K562 (cell line): ENCODE data around the gene CFL1. TPM values are rescaled to one million over a fixed set of nuclear protein-coding genes. Genes with fewer than 3 reads are reported as not detected.

ENCODE experiments used
- ATAC-seq: fragments of 200-7000 bp; cut with Tn5 transposase; 3 replicates; pipeline ENCODE4 v1.9.1; 2020; ENCODE audit warnings: moderate library complexity
- BruUV-seq: library from RNA; stranded (reverse); fragments of 400-500 nt; replicated peaks from 2 replicates; lab custom pipeline; 2021; lab: Mats Ljungman, UMichigan
- CTCF ChIA-PET: fragments of 300-600 bp; formaldehyde crosslinking; extraction: SDS; loops from one replicate; lab custom pipeline; 2021; ENCODE audit warnings: low intra/inter-chr PET ratio; lab: Yijun Ruan, JAX
- POLR2A ChIA-PET: fragments of 300-600, 350-650 bp; sonication (Branson Sonifier 250); formaldehyde crosslinking; extraction: SDS; loops from one replicate; lab custom pipeline; 2021; ENCODE audit warnings: antibody characterized with exemption, inconsistent platforms; lab: Yijun Ruan, JAX
- DNase-seq, 4 experiments: peaks; one replicate each; pipeline versions ENCODE4 v3.0.0 to v3.0.0-alpha.2; 2011 to 2018; ENCODE audit warnings: low spot score in 3 of 4, mixed read lengths in 3 of 4; ENCODE audit errors: extremely low read depth in 1 of 4
- FAIRE-seq: peaks from 2 replicates; lab custom pipeline; 2011; peaks lifted over from hg19 to GRCh38; lab: Jason Lieb, UNC
- H2AFZ ChIP-seq: 2 replicates; pipeline ENCODE4 v1.6.0; 2011; ENCODE audit warnings: low read depth, low read length, control low read depth, inconsistent platforms
- H3K27ac ChIP-seq: fragments of 200-600 bp; 3 replicates; pipeline ENCODE4 v1.8.0; 2011; ENCODE audit warnings: low read depth, mild to moderate bottlenecking, control low read depth, inconsistent platforms, low read length, moderate library complexity, mixed read lengths; ENCODE audit errors: extremely low read depth
- H3K27me3 ChIP-seq, 2 experiments: fragments of 300-600 bp in 1 of 2; 2 replicates in 1 of 2; 3 replicates in 1 of 2; pipeline versions ENCODE4 v1.6.0 to v1.8.0; 2011; ENCODE audit warnings: inconsistent platforms in 2 of 2, low read length in 2 of 2, mild to moderate bottlenecking in 1 of 2, mixed read lengths in 1 of 2, moderate library complexity in 1 of 2; ENCODE audit not compliant: control insufficient read depth in 2 of 2, insufficient read depth in 2 of 2
- H3K36me3 ChIP-seq: fragments of 300-600 bp; 3 replicates; pipeline ENCODE4 v1.8.0; 2011; ENCODE audit warnings: mild to moderate bottlenecking, low read length, inconsistent platforms; ENCODE audit not compliant: control insufficient read depth, insufficient read depth
- H3K4me1 ChIP-seq, 2 experiments: fragments of 200-600 bp in 1 of 2; replicated peaks in 1 of 2; 2 replicates in 1 of 2; 3 replicates in 1 of 2; pipeline versions ENCODE4 v1.5.1 to v1.8.0; 2011; ENCODE audit warnings: inconsistent platforms in 2 of 2, low read length in 2 of 2, mild to moderate bottlenecking in 1 of 2, mixed read lengths in 1 of 2, moderate library complexity in 1 of 2; ENCODE audit not compliant: control insufficient read depth in 2 of 2, insufficient read depth in 2 of 2
- H3K4me2 ChIP-seq: 2 replicates; pipeline ENCODE4 v1.6.1; 2011; ENCODE audit warnings: low read length, control low read depth, inconsistent platforms, mixed read lengths; ENCODE audit not compliant: insufficient read depth
- H3K4me3 ChIP-seq: fragments of 200-600 bp; sonication (generic), shearing (Covaris generic); 2 replicates; pipeline ENCODE4 v1.5.1; 2016; ENCODE audit warnings: control low read depth, inconsistent platforms
- H3K79me2 ChIP-seq: fragments of 200-600 bp; 3 replicates; pipeline ENCODE4 v1.8.0; 2011; ENCODE audit warnings: low read length, inconsistent platforms; ENCODE audit not compliant: control insufficient read depth, insufficient read depth
- H3K9ac ChIP-seq, 2 experiments: 2 replicates each; pipeline versions ENCODE4 v1.6.0 to v1.6.1; 2011; ENCODE audit warnings: low read depth in 2 of 2, low read length in 2 of 2, control low read depth in 1 of 2, inconsistent platforms in 1 of 2, mild to moderate bottlenecking in 1 of 2, mixed read lengths in 1 of 2; ENCODE audit not compliant: insufficient read depth in 1 of 2
- H3K9me1 ChIP-seq: one replicate; pipeline ENCODE4 v1.6.0; 2011; ENCODE audit warnings: inconsistent platforms, mild to moderate bottlenecking, low read length, moderate library complexity; ENCODE audit not compliant: control insufficient read depth, insufficient read depth
- H3K9me3 ChIP-seq: replicated peaks from 2 replicates; pipeline ENCODE4 v1.5.1; 2011; ENCODE audit warnings: low read depth, low read length, inconsistent platforms; ENCODE audit not compliant: control insufficient read depth, insufficient read depth
- H4K20me1 ChIP-seq: replicated peaks from 2 replicates; pipeline ENCODE4 v1.6.1; 2011; ENCODE audit warnings: low read length, inconsistent platforms, mixed read lengths; ENCODE audit not compliant: control insufficient read depth, insufficient read depth
- BRD4 ChIP-seq: fragments of 200-600 bp; sonication (generic); IDR thresholded peaks from 2 replicates; pipeline ENCODE4 v1.6.1; 2017; ENCODE audit warnings: inconsistent platforms
- CTCF ChIP-seq, 3 experiments: IDR thresholded peaks in 2 of 3; conservative IDR thresholded peaks in 1 of 3; 2 replicates each; pipeline ENCODE4 v1.5.1; 2011 to 2012; ENCODE audit warnings: low read length in 3 of 3, mild to moderate bottlenecking in 3 of 3, control low read depth in 2 of 3, improper control_type of control experiment in 1 of 3, inconsistent platforms in 1 of 3, low read depth in 1 of 3, mixed read lengths in 1 of 3, moderate library complexity in 1 of 3; ENCODE audit not compliant: insufficient read depth in 2 of 3
- E2F1 ChIP-seq: sonication (generic); formaldehyde crosslinking; IDR thresholded peaks from 2 replicates; pipeline ENCODE4 v1.8.1; 2023; ENCODE audit warnings: mild to moderate bottlenecking, missing genetic modification reagents, moderate library complexity
- GATAD2B ChIP-seq: fragments of 450-650 bp; IDR thresholded peaks from 2 replicates; pipeline ENCODE4 v1.6.1; 2017; ENCODE audit warnings: mild to moderate bottlenecking, borderline replicate concordance
- HDAC3 ChIP-seq: fragments of 450-650 bp; IDR thresholded peaks from 2 replicates; pipeline ENCODE4 v1.6.1; 2018; ENCODE audit warnings: borderline replicate concordance, mild to moderate bottlenecking, moderate library complexity; ENCODE audit not compliant: partially characterized antibody
- LCOR ChIP-seq: sonication (generic); formaldehyde crosslinking; IDR thresholded peaks from 2 replicates; pipeline ENCODE4 v1.8.0; 2022; ENCODE audit warnings: mild to moderate bottlenecking, missing genetic modification reagents
- SP2 ChIP-seq: IDR thresholded peaks from 2 replicates; pipeline ENCODE4 v1.6.1; 2011; ENCODE audit warnings: mild to moderate bottlenecking, low read depth, low read length, moderate library complexity; ENCODE audit not compliant: poor library complexity, severe bottlenecking; ENCODE audit errors: extremely low read depth
- WGBS: fragments of 100-300 bp; shearing (Covaris generic); methylation state at CpG from one replicate; pipeline ENCODE4 v1.1.6; 2016; ENCODE audit warnings: low coverage, mixed read lengths; ENCODE audit not compliant: insufficient coverage; ENCODE audit errors: missing lambda C conversion rate; 5-methylcytosine and 5-hydroxymethylcytosine counted together
- in situ Hi-C: fragments of 300-500 bp; cut with MboI; formaldehyde crosslinking; loops from 4 replicates; pipeline ENCODE4 v1.15.0; 2018; ENCODE audit warnings: inconsistent platforms, mixed read lengths
- intact Hi-C: fragments of 100-400 bp; cut with micrococcal nuclease; formaldehyde crosslinking; loops from 2 replicates; pipeline ENCODE4 v1.14.2; 2022
- polyA plus RNA-seq, 8 experiments: library from polyadenylated mRNA; depleted of rRNA in 4 of 8; stranded (reverse) in 5 of 8; unstranded in 3 of 8; fragments of >200 nt; fragmentation: Nextera tagmentation in 2 of 8; fragmentation: Illumina TruSeq in 1 of 8; extraction: Ambion mirVana in 2 of 8; extraction: Trizol in 1 of 8; gene quantifications; 2 replicates each; pipeline versions ENCODE4 v1.2.1 to v1.2.3, GENCODE V29; 2011 to 2014; ENCODE audit warnings: inconsistent platforms in 1 of 8, missing spikeins in 1 of 8
- total RNA-seq, 7 experiments: library from RNA; depleted of rRNA in 6 of 7; stranded (reverse); fragments of >200 nt in 6 of 7; fragmentation: Illumina TruSeq in 2 of 7; extraction: Trizol in 2 of 7; gene quantifications; 2 replicates each; pipeline versions ENCODE4 v1.2.1 to v1.2.3, GENCODE V29; 2011 to 2021; ENCODE audit warnings: low replicate concordance in 1 of 7
- TF ChIP-seq, protein P1 (sequence below): sonication (generic); formaldehyde crosslinking; IDR thresholded peaks from 2 replicates; pipeline ENCODE4 v1.8.0; 2022; ENCODE audit warnings: mild to moderate bottlenecking, missing genetic modification reagents
- TF ChIP-seq, protein P2 (sequence below), 2 experiments: fragments of 450-650 bp in 1 of 2; IDR thresholded peaks; 2 replicates each; pipeline ENCODE4 v1.6.1; 2011 to 2017; ENCODE audit warnings: low read depth in 2 of 2, antibody characterized with exemption in 1 of 2, borderline replicate concordance in 1 of 2, low read length in 1 of 2, mild to moderate bottlenecking in 1 of 2, mixed read lengths in 1 of 2; ENCODE audit not compliant: control insufficient read depth in 1 of 2

The CFL1 gene
- total and polyA plus RNA-seq, 9 of the 15 experiments (the other 6 are each of a cell fraction or from before 2014, with no cell fraction given), result 105 to 1,101 (median 859) TPM

- Histone ChIP-seq H2AFZ (peak within 1 kb of the TSS; percentile 69), H3K79me2 (peaks cover 51% of the 10 kb centered on the region), H3K9me1 (peaks cover 9% of the 10 kb centered on the region), H3K4me2 (peak within 1 kb of the TSS; percentile 95), H3K27ac (peak within 1 kb of the TSS; percentile 96), H3K9ac (peak within 1 kb of the TSS; percentile 99 to 100), H3K36me3 (peaks cover 57% of the 10 kb centered on the region), H4K20me1 (peaks cover 19% of the 10 kb centered on the region), H3K9me3 (no peaks in the 10 kb centered on the region), H3K4me1 (peaks cover 14 to 76% of the 10 kb centered on the region in 2 experiments), H3K27me3 (no peaks in the 10 kb centered on the region; a peak in 1 of 5 replicates), H3K4me3 (peak within 1 kb of the TSS; percentile 95)
- ChIA-PET POLR2A (interaction anchor here (0.6 to 5.6 kb wide), 31 partner anchors 8 to 787 kb away, joined by 3 to 151 read pairs (median 4); partner anchors contain the start of genes AP5B1, BANF1, CCDC85B and EIF1AD), CTCF (interaction anchor here (0.7 to 0.9 kb wide), 2 partner anchors 25 to 28 kb away, joined by 3 to 4 read pairs; partner anchors contain the start of gene FIBP)
- under 1% methylated on average over 72 of the region's 78 CpGs for WGBS
- in situ Hi-C loops (no loop called here), intact Hi-C loops (loop anchor here (1.0 kb wide), 1 partner anchor 28 kb away; the partner anchor contains the start of gene FIBP)
- ATAC-seq (peak; percentile 68), DNase-seq (peak; percentile 84 to 99 (median 90)), FAIRE-seq (peak; percentile 94)
- TSS peak; percentile 42 for BruUV-seq
- TF ChIP-seq, protein P1, sequence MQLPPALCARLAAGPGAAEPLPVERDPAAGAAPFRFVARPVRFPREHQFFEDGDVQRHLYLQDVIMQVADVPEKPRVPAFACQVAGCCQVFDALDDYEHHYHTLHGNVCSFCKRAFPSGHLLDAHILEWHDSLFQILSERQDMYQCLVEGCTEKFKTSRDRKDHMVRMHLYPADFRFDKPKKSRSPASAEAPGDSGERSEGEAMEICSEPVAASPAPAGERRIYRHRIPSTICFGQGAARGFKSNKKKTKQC (CRISPR knock-in tag), result peak; percentile 54; the same call in 1 of the 2 replicates
- TF ChIP-seq HDAC3, result peak; percentile 13
- peak; percentile 11; the same call in 1 of the 2 replicates for TF ChIP-seq GATAD2B
- TF ChIP-seq SP2, result peak; percentile 79
- TF ChIP-seq, protein P2, sequence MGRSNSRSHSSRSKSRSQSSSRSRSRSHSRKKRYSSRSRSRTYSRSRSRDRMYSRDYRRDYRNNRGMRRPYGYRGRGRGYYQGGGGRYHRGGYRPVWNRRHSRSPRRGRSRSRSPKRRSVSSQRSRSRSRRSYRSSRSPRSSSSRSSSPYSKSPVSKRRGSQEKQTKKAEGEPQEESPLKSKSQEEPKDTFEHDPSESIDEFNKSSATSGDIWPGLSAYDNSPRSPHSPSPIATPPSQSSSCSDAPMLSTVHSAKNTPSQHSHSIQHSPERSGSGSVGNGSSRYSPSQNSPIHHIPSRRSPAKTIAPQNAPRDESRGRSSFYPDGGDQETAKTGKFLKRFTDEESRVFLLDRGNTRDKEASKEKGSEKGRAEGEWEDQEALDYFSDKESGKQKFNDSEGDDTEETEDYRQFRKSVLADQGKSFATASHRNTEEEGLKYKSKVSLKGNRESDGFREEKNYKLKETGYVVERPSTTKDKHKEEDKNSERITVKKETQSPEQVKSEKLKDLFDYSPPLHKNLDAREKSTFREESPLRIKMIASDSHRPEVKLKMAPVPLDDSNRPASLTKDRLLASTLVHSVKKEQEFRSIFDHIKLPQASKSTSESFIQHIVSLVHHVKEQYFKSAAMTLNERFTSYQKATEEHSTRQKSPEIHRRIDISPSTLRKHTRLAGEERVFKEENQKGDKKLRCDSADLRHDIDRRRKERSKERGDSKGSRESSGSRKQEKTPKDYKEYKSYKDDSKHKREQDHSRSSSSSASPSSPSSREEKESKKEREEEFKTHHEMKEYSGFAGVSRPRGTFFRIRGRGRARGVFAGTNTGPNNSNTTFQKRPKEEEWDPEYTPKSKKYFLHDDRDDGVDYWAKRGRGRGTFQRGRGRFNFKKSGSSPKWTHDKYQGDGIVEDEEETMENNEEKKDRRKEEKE (IDR thresholded peaks at IDR 0.05; ENCODE audit: borderline replicate concordance in 1 of 2, control insufficient read depth in 1 of 2, low read depth in 2 of 2, low read length in 1 of 2), result 0 out of 4 replicates have a peak, but pooled peaks of 1 of the 2 experiments have one; percentile 61
- TF ChIP-seq E2F1, result peak; percentile 75
- peak; percentile 84 to 94 (median 88) for TF ChIP-seq CTCF (IDR thresholded peaks at IDR 0.05 in 2 of 3, conservative IDR thresholded peaks at IDR 0.05 in 1 of 3; ENCODE audit: insufficient read depth in 2 of 3, low read depth in 1 of 3, low read length in 3 of 3)
- TF ChIP-seq LCOR (CRISPR knock-in tag), result peak; percentile 20; the same call in 1 of the 2 replicates
- peak; percentile 56; the same call in 1 of the 2 replicates for TF ChIP-seq BRD4
Measured at GRCh38 chr11:65860278-65861164, 2.5 kb upstream of the CFL1 start, which contains the start of gene MUS81. Gene MUS81, plus strand, starts transcription at chr11:65860433. Its CDS starts 321 bp downstream, at chr11:65860754.
